SK-N-DZ (cell line): ENCODE measurements around the gene TGFA. TPM values are rescaled to one million over a fixed set of nuclear protein-coding genes. Genes with fewer than 3 reads are reported as not detected.

Source experiments
- DNase-seq: peaks from one replicate; pipeline ENCODE4 v3.0.0-alpha.2; 2015; ENCODE audit warnings: low spot score
- polyA plus RNA-seq, 2 experiments: library from polyadenylated mRNA; depleted of rRNA; stranded (reverse); fragments of >200 nt; gene quantifications; 2 replicates each; pipeline ENCODE4 v1.2.3, GENCODE V29; 2014

TGFA gene
- not detected in 2 replicates for polyA plus RNA-seq (2014; cell fraction: cytosol; rRNA removed)
- polyA plus RNA-seq (2014; cell fraction: nucleus; rRNA removed), result not detected in 2 replicates

DNA sequence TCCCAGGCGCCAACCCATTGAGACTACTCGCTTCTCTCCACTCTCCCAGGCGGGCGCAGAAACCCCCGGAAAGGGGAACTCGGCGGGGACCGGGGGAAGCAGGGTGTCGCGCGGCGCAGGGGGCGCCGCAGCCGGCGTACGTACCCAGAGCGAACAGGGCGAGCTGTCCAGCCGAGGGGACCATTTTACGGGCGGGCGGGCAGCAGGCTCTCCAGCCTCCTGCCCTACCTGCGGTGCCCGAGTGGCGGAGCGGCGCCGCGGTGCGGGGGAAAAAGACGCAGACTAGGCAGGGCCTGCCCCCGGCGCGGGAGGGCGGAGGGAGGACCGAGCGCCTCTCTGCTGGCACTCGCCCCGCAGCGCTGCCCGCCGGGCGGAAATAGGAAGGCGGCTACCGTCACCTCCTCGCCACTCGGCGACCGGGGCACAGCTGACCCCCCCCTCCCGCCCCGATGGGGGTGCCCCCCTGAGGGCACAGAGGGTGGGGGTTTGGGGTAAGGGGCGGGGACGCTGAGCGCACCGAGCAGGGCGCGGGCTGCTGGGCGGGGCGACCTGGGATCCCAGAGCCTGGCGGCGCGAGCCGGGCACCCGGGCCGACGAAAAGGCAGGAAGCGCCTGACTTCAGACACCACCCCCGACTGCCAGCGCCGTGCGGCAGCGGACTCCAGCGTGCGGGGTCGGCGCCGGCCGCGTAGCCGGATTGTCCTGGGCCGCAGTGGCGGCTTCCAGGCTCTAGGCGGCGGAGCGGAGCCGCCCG lies at the start of gene TGFA:
TGFA (minus strand) TSS at position 243 of the 754 bp plus-strand sequence; CDS start at position 184, 59 bp downstream.
- peak; percentile 26 for DNase-seq

DNA sequence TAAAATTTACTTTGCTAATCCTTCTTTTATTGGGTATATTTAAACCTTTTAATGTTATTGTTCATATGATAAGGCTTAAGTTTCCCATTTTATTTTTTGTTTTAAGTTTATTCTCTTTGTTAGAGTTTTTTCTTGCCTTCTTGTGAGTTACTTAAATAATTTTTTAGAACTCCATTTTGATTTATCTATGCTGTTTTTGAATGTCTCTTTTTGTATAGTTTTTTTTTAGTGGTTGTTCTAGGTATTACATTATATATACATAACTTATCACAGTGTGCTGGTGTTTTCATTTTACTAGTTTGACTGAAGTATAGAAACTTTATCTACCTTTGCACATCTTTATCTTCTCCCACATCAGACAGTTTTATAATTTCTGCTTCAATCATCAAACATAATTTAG lies 49.4 kb upstream of the TGFA start:
- no peak for DNase-seq

- no peak for DNase-seq
Observed at GRCh38 chr2:70598197-70598596, 44.6 kb upstream of the TGFA start.

DNA sequence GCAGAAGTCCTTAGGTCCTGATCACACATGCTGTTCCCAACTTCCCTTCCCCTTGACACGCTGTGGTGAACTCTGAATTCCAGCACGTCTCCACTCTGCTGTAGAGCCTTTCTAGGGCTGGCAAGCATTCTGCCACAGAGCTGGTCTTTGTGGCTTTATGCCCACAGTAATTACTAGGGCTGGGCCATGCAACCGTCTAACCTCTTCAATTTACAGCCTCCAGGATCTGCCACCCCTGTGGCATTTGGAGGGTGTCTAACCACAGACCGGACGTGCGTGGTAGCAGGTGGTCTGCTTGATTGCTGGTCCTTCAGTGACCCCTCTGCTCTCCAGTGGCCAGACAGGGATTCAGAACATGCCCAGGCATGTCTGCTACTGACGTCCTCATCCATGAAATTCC lies 43.1 kb upstream of the TGFA start:
- DNase-seq, result no peak

DNA sequence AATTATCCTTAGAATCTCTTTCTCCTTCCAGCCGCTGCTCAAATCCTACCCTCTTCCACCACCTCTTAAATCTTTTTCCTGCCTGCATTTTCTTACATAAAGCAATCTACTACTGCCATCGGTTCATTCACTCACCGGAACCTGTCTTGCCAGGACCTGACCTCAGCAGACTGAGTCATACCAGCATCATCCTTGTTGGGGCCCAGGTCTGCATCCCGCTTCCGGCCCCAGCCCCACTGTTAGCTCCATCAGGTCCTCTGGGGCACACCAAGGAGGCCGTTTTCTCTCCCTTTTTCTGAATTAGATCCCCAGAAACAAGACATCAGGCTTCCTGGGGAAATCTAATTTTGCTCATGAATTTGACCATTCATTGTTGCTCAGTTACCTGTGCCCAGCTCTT lies 42.7 kb upstream of the TGFA start:
- DNase-seq, result no peak

DNA sequence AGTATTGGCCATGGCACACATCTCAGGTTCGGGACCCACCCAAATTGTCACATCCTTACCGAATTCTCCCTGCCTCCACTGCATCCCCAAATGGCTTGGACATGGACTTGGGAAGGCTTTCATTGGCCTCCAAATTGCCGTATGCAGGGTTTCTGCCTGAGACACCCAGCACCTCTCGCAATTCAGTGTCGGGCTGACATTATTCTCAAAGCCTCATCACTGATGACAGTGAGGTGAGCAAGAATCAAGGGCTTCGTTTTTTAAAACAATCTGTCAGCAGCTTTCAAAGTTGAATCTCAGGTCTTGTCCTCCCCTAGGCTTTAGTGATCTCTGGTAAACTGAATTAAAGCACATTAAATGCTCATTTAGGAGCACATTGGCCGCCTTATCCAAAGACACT lies 29.5 kb upstream of the TGFA start:
- no peak for DNase-seq

DNA sequence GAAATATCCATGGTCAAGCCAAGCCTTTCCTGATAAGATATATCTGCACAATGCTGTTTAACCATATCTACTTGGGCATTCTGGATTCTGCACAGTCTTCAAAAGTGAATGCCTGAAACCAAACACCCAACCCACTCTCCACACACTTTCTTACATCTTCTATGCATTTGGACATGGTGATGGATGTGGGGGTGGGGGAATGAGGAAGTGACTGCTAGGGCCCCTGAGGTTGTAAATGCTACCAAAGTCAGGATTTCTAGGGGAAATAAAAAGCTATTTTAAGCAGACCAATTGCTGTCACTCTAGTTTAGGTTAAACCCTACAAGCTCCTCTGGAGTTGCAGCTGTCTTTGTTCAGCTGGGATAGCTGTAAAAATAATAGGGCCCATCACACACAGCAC lies 26.7 kb upstream of the TGFA start:
- DNase-seq, result no peak

DNA sequence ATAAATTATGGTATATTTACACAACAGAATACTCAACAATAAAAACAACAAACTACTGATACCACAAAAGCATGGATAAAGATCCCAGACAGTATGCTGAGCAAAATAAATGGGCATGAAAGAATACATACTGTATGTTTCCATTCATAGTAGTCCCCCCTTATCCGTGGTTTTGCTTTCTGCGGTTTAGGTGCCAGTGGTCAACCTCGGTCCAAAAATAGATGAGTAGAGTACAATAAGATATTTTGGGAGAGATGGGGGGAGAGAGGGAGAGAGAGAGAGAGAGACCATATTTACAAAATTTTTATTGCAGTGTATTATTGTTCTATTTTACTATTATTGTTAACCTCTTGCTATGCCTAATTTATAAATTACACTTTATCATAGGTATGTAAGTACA lies 21.0 kb upstream of the TGFA start:
- DNase-seq, result no peak

GRCh38 chr2:70574109-70574508 lies 20.5 kb upstream of the TGFA start:
- DNase-seq, result no peak

GRCh38 chr2:70570041-70570661 lies 16.5 kb upstream of the TGFA start:
- no peak for DNase-seq

DNA sequence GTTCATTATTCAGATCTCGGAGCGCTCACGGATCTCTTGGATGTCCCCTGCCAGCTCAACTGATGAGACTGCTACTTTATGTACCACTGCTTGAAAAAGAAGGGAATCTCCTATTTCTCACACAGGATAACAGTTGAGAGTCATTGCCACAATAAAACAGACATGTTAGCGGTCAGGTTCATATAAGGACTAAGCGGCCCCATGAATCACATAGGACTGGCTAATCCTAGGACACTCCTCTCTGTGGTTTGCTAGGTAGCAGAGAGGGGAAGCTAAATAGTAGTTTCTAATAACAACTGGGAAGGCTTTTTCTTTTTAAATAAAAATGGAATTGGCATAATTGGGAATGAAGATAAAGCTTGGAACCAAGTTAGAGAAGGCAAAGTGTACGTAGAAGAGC lies 15.9 kb upstream of the TGFA start:
- DNase-seq, result no peak

DNA sequence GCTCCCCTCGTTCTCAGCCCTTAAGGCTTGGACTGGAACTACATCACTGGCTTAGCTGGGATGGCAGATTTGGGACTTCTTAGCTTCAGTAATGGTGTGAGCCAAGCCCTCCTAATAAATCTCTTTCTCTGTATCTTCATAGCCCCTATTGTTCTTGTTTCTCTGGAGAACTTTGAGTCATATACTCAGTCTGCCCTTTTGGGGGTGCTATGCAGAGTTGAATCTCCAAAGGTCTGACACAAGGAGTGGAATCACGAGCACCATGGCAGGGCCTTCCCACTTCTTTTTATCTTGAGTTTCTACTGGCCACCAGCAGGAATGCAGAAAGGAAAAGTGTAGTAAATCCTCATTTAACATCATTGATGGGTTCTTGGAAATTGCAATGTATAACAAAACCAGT lies 13.3 kb upstream of the TGFA start:
- no peak for DNase-seq

DNA sequence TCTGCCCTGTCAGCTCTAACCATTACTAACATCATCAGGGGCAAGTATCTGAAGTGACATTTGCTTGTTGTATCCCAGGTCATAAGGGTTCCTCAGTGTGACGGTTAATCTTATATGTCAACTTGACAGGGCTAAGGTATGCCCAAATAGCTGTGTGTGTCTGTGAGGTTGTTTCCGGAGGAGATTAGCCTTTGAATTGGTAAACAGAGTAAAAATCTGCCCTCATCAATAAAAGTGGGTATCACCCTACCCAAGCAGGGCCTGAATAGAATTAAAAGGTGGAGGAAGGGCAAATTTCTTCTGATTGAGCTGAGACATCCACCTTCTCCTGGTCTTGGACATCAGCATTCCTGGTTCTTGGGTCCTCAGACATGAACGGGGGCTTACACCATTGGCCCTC lies 12.8 kb upstream of the TGFA start:
- DNase-seq, result no peak

DNA sequence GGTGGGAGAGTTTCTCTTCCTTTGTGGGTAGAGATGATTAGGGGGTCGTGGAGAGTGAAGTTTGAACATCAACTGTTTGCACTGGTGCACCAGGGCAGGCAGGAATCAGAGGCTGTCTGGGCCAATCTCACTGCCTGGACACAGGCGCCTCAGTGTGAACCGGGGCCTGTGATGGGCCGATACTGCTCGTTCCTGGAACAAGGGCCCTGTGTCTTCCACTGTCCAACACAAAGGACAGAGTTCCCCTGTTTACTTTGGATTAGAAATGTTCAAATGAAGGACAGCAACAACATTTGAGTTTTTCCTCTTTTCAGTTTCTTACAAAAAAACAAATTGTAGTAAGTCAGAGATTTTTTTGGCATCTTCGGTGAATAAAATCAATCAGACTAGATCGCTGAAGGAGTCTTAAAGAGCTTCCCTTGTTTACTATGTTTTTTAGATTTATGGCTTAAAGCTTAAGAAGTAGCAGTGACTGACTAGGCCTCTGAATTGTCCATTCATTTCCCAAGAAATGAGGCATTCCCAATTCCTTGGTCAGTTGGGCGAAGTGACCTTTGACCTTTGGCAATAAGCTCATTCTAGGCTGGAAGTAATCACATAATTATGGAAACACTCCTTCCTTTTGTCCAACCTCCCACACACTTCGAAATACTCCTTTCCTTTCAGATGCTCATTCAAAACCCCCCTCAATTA lies 11.6 kb upstream of the TGFA start:
- DNase-seq, result no peak

DNA sequence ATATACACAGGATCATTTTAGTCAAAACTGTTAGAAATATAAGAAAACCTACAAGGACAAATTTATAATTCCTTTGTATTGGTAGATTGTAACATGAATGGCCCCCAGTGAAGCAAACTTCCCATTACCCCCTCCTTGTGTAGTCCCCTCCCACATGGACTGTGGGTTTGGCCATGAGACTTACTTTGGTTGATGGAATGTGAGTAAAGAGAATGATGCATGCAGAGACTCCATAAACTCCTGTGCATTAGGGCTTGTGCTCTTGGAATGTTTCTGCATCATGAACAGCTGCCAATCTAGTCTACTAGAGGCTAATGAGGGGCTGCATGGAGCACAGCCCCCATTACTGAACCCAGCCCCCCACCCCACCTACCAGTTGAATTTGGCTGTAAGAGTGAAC lies 8.3 kb upstream of the TGFA start:
- DNase-seq, result no peak

- DNase-seq, result no peak
Observed at GRCh38 chr2:70560442-70560841, 6.8 kb upstream of the TGFA start.

GRCh38 chr2:70560040-70560439 lies 6.4 kb upstream of the TGFA start:
- DNase-seq, result no peak

- no peak for DNase-seq
Observed at GRCh38 chr2:70558195-70558808, 4.7 kb upstream of the TGFA start.

- no peak for DNase-seq
Observed at GRCh38 chr2:70557171-70557838, 3.7 kb upstream of the TGFA start.

- no peak for DNase-seq
Observed at GRCh38 chr2:70556608-70557007, 3.0 kb upstream of the TGFA start.

GRCh38 chr2:70554338-70554892 lies 789 bp upstream of the TGFA start:
- DNase-seq, result no peak

DNA sequence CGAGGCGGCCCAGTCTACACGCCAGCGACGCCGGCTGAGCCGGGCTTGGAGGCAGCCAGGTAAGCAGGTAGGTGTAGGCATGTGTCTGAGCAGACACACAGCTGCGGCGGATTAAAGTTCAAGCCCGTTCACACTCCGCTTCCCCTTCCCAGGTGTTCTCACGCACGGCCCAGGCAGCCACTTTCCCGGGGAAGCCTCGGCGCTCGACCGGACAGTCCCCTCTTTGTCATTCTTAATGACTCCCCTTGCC lies 367 bp downstream of the TGFA start:
- no peak for DNase-seq
